K562 (cell line): Measurements from ENCODE around the gene SLC35D2.

Source experiments
- EP300 ChIP-seq: IDR thresholded peaks from 2 replicates; pipeline ENCODE4 v1.6.1; 2012; ENCODE audit warnings: low read length, improper control_type of control experiment
- FOS ChIP-seq: IDR thresholded peaks from 3 replicates; pipeline ENCODE4 v1.6.1; 2011; ENCODE audit not compliant: insufficient read length; ENCODE audit errors: extremely low read depth
- REST ChIP-seq, 2 experiments: fragments of 450-650 bp; formaldehyde crosslinking in 1 of 2; IDR thresholded peaks; 2 replicates each; pipeline versions ENCODE4 v1.4.0 to v1.6.1; 2014 to 2020; ENCODE audit warnings: mild to moderate bottlenecking in 2 of 2, borderline replicate concordance in 1 of 2, low read depth in 1 of 2
- ZNF3 ChIP-seq: fragments of 250-450 bp; sonication (Bioruptor Pico); IDR thresholded peaks from 2 replicates; pipeline ENCODE4 v1.5.0; 2021; ENCODE audit warnings: mild to moderate bottlenecking, moderate library complexity
- ZNF830 ChIP-seq: fragments of 250-450 bp; sonication (Bioruptor Pico); IDR thresholded peaks from 2 replicates; pipeline ENCODE4 v1.5.0; 2021; ENCODE audit warnings: mild to moderate bottlenecking

GRCh38 chr9:96413302-96414221 is 30.1 kb upstream of the SLC35D2 start:
- TF ChIP-seq FOS (no peak), EP300 (0 out of 2 replicates have a peak, but pooled peaks have one; percentile 23), ZNF830 (no peak), REST (IDR thresholded peaks at IDR 0.05; ENCODE audit: borderline replicate concordance) (no peak; the same call in 1 of the 2 replicates), REST (CRISPR knock-in tag; IDR thresholded peaks at IDR 0.05; ENCODE audit: low read depth) (no peak), ZNF3 (no peak)
